Heart right ventricle (tissue), 16 donors: Measurements from ENCODE around the gene CHST13. TPM values are rescaled to one million over a fixed set of nuclear protein-coding genes. Genes with fewer than 3 reads are reported as not detected.

ENCODE experiments used
- ATAC-seq, 8 donors: fragments of 200-7000 bp; cut with Tn5 transposase; one replicate each; pipeline ENCODE4 v1.9.1; 2020; ENCODE audit warnings: mild to moderate bottlenecking in 8 of 8, moderate library complexity in 8 of 8, moderate number of reproducible peaks in 1 of 8
- DNase-seq, 2 donors: peaks; one replicate each; pipeline ENCODE4 v3.0.0-alpha.2; 2020
- H3K27ac ChIP-seq, 10 donors: fragments of 200-600 bp; sonication (generic) in 2 of 10; one replicate each; pipeline versions ENCODE4 v1.5.0 to v1.8.0; 2020 to 2022; ENCODE audit warnings: mild to moderate bottlenecking in 3 of 10
- H3K27me3 ChIP-seq, 7 donors: fragments of 200-600 bp; one replicate each; pipeline ENCODE4 v1.8.0; 2021 to 2022; ENCODE audit warnings: mild to moderate bottlenecking in 2 of 7
- H3K36me3 ChIP-seq, 9 donors: fragments of 200-600 bp; sonication (generic) in 1 of 9; one replicate each; pipeline versions ENCODE4 v1.5.0 to v1.8.0; 2020 to 2022; ENCODE audit warnings: mild to moderate bottlenecking in 2 of 9
- H3K4me1 ChIP-seq, 9 donors: fragments of 200-600 bp; sonication (generic) in 1 of 9; one replicate each; pipeline versions ENCODE4 v1.5.0 to v1.8.0; 2020 to 2022; ENCODE audit warnings: mild to moderate bottlenecking in 4 of 9
- H3K4me3 ChIP-seq, 10 donors: fragments of 200-600 bp; sonication (generic) in 2 of 10; one replicate each; pipeline versions ENCODE4 v1.5.0 to v1.8.0; 2020 to 2022; ENCODE audit warnings: mild to moderate bottlenecking in 7 of 10, moderate library complexity in 2 of 10
- H3K9me3 ChIP-seq, 11 donors: fragments of 200-600 bp in 10 of 11; sonication (generic) in 2 of 11; one replicate each; pipeline versions ENCODE4 v1.5.0 to v1.8.0; 2013 to 2022; ENCODE audit warnings: mild to moderate bottlenecking in 2 of 11, control low read depth in 1 of 11, moderate library complexity in 1 of 11
- WGBS, 2 donors: extraction: QIAGEN DNeasy Blood & Tissue Kit; methylation state at CpG; one replicate each; pipeline ENCODE4 v1.1.7; 2013; ENCODE audit warnings: inconsistent platforms in 1 of 2; 5-methylcytosine and 5-hydroxymethylcytosine counted together
- intact Hi-C, 10 donors: fragments of 100-400 bp; cut with DNase I; formaldehyde crosslinking; loops; one replicate each; pipeline versions ENCODE4 v1.11.1 to v1.14.2; 2022
- polyA plus RNA-seq, 2 donors: library from polyadenylated mRNA; stranded (reverse); fragments of 200-250 nt; gene quantifications; one replicate each; pipeline ENCODE4 v1.2.3, GENCODE V29; 2013
- total RNA-seq, 10 donors: library from RNA; stranded (reverse); fragmentation: NEBNext Ultra II Directional in 3 of 10; extraction: Animal tissue kit (Norgen Biotek cat#: 25700) in 3 of 10; gene quantifications; one replicate each; pipeline versions ENCODE4 v1.2.1 to v1.2.4, GENCODE V29; 2021 to 2023
- TF ChIP-seq, protein P1 (sequence below), 9 donors: fragments of 200-600 bp; sonication (generic) in 2 of 9; IDR thresholded peaks; one replicate each; pipeline versions ENCODE4 v1.5.0 to v1.8.0; 2021 to 2022; ENCODE audit warnings: antibody characterized with exemption in 9 of 9, mild to moderate bottlenecking in 5 of 9, moderate library complexity in 1 of 9
- donor health status: Arrhythmogenic right ventricular cardiomyopathy.
- donor health status: ischemic (EF 13 %, LVEDD 7.1; RV severe dilation, severe dysfunction).
- donor health status: healthy with polysubstance abuse.
- donor health status: DM: no; HTN: yes; CAD: no.
- donor health status: DM: no; HTN: no; CAD: no.
- donor health status: ischemic (EF 25% LVEDD 6.9; RV normal size, moderate dysfunction).
- donor health status: ischemic (EF 25% LVEDD 5.7; RV mildly dilated, moderate dysfunction).
- donor health status: healthy.
- donor health status: DM: yes; HTN: yes; CAD: no.
- donor health status: Ischemic cardiomyopathy.
- donor health status: ischemic (EF 35%, LVEDD 5.7; RV mildly dilated, moderate dysfunction).
- donor health status: nonischemic (EF 11% LVEDD 7.7; RV severe dilation, severe dysfunction).
- donor health status: DM: yes; HTN: yes; CAD: no.
- donor health status: PGD.
- donor health status: ischemic (EF 29% LVEDD 5.4; RV normal size, mild dysfunction).
- donor health status: nonischemic (EF 23%, LVEDD 6.1; RV moderate dilation, normal function).

CHST13 gene
- total and polyA plus RNA-seq, 12 donors, result 0.12 to 1.2 (median 0.43) TPM

GRCh38 chr3:126527006-126527405, 3.1 kb downstream of the CHST13 start:
- WGBS, 2 donors, result 82 to 92% methylated on average over 7 of the region's 7 CpGs
- no peak for DNase-seq
- peaks cover 0 to 24% (median 16%) of the 10 kb centered on the region in 7 donors for H3K27me3 ChIP-seq
- ATAC-seq, result no peak
- H3K9me3 ChIP-seq, result no peaks in the 10 kb centered on the region
- peaks cover 2 to 51% (median 30%) of the 10 kb centered on the region in 9 donors for H3K4me1 ChIP-seq
- TF ChIP-seq, protein P1, sequence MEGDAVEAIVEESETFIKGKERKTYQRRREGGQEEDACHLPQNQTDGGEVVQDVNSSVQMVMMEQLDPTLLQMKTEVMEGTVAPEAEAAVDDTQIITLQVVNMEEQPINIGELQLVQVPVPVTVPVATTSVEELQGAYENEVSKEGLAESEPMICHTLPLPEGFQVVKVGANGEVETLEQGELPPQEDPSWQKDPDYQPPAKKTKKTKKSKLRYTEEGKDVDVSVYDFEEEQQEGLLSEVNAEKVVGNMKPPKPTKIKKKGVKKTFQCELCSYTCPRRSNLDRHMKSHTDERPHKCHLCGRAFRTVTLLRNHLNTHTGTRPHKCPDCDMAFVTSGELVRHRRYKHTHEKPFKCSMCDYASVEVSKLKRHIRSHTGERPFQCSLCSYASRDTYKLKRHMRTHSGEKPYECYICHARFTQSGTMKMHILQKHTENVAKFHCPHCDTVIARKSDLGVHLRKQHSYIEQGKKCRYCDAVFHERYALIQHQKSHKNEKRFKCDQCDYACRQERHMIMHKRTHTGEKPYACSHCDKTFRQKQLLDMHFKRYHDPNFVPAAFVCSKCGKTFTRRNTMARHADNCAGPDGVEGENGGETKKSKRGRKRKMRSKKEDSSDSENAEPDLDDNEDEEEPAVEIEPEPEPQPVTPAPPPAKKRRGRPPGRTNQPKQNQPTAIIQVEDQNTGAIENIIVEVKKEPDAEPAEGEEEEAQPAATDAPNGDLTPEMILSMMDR (IDR thresholded peaks at IDR 0.05), result no peak
- intact Hi-C loops, result loop anchor here in 6 of 10 donors (5.0 to 10.0 kb wide), 4 partner anchors 40 to 1018 kb away; no protein-coding TSS in a partner anchor
- H3K36me3 ChIP-seq, result no peaks in the 10 kb centered on the region
- H3K4me3 ChIP-seq, result no peak overlapping the region
- no peak overlapping the region for H3K27ac ChIP-seq

GRCh38 chr3:126527455-126528211, 3.7 kb downstream of the CHST13 start:
- ATAC-seq (no peak), DNase-seq (no peak)
- peaks cover 0 to 24% (median 14%) of the 10 kb centered on the region in 7 donors for H3K27me3 ChIP-seq
- no peak overlapping the region for H3K4me3 ChIP-seq
- peaks cover 2 to 46% (median 26%) of the 10 kb centered on the region in 9 donors for H3K4me1 ChIP-seq
- no peaks in the 10 kb centered on the region for H3K36me3 ChIP-seq
- TF ChIP-seq, protein P1 (IDR thresholded peaks at IDR 0.05), result no peak
- WGBS, 2 donors, result 74 to 82% methylated on average over 6 of the region's 6 CpGs
- H3K27ac ChIP-seq, result no peak overlapping the region
- intact Hi-C loops, result loop anchor here in 6 of 10 donors (5.0 to 10.0 kb wide), 4 partner anchors 40 to 1017 kb away; no protein-coding TSS in a partner anchor
- no peaks in the 10 kb centered on the region for H3K9me3 ChIP-seq

- H3K27me3 ChIP-seq, result peaks cover 0 to 20% (median 7%) of the 10 kb centered on the region in 7 donors
- no peak overlapping the region for H3K4me3 ChIP-seq
- H3K9me3 ChIP-seq, result no peaks in the 10 kb centered on the region
- WGBS, 2 donors, result 73 to 79% methylated on average over 5 of the region's 5 CpGs
- intact Hi-C loops, result loop anchor here in 6 of 10 donors (5.0 to 10.0 kb wide), 4 partner anchors 39 to 1016 kb away; no protein-coding TSS in a partner anchor
- H3K4me1 ChIP-seq, result peaks cover 2 to 44% (median 24%) of the 10 kb centered on the region in 9 donors
- TF ChIP-seq, protein P1 (IDR thresholded peaks at IDR 0.05), result no peak
- DNase-seq (no peak), ATAC-seq (no peak)
- no peaks in the 10 kb centered on the region for H3K36me3 ChIP-seq
- H3K27ac ChIP-seq, result peak overlapping the region in 8 of 10 donors; percentile 20 to 80 (median 57)
Observed at GRCh38 chr3:126528419-126528799, 4.5 kb downstream of the CHST13 start.

DNA sequence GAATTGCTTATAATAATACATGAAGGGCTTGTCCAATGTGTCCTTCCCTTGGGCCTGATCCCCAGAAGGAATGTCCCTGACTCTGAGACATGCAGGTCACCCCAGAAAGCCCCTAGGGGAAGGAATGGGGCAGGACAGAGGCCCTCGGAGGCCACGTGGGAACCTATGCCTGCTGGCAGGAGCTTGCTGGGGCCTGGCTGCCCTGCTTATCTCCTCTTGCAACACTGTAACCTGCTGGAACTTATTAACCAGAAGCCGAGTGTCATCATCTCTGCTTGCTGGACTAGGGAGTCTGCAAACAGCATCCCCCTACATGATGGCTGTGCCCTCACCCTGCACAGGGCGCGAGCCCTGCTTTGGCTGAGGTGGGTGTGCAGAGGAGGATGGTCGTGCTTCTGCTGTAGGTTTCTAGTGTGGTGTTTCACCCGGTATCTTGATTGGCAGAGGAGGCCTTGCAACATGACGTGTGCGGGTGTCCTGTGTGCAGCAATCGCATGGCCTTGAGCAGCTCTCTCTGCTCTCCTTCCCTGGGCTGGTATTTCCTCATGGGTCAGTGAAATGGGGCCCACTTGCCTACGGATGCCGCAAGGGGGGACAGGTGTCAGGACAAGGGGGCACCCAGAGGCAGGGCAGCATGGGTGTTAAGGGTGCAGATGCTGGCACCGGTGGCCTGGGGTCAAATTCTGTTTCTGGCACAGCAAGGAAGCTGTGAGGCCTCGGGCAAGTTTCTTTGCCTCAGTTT, 5.0 kb downstream of the CHST13 start:
- Histone ChIP-seq H3K27me3 (peaks cover 0 to 15% (median 2%) of the 10 kb centered on the region in 7 donors), H3K4me3 (no peak overlapping the region), H3K4me1 (peaks cover 1 to 40% (median 24%) of the 10 kb centered on the region in 9 donors), H3K36me3 (no peaks in the 10 kb centered on the region), H3K9me3 (no peaks in the 10 kb centered on the region), H3K27ac (peak overlapping the region in 8 of 10 donors; percentile 20 to 80 (median 60))
- DNase-seq (peak; percentile 47 to 56), ATAC-seq (peak; percentile 42 to 86 (median 77))
- TF ChIP-seq, protein P1 (IDR thresholded peaks at IDR 0.05), result peak in 5 of 9 donors; percentile 29 to 50 (median 43)
- WGBS, 2 donors, result 52 to 54% methylated on average over 14 of the region's 14 CpGs
- intact Hi-C loops, result loop anchor here in 6 of 10 donors (5.0 to 10.0 kb wide), 4 partner anchors 38 to 1016 kb away; no protein-coding TSS in a partner anchor
